ENCODE results near the gene PITRM1. TPM values are rescaled to one million over a fixed set of nuclear protein-coding genes. Genes with fewer than 3 reads are reported as not detected.

Gene PITRM1
- total and polyA plus RNA-seq, 2 experiments from 2014 or later, result 44.1 to 45.9 TPM

DNA sequence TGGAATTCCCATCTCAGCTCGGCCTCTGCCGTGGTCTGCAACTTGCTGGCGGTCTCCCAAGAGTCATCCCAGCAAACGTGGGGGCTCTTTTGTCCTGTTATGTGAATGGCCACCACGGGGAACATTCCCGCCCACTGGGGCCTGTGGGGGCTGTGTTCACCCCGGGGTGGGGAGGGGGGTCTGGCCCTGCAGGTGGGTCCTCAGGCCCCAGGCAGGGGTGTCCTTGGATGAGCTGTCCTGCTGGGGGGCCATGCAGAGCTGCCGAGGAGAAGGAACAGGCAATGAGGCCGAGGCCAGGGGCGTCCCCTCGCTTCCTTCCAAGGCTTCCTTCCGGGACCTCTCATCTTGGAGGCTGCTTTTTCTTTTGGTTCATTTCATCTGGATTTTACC, 24.4 kb upstream of the PITRM1 start:
- H3K4me3 ChIP-seq, result no peak overlapping the region
- H3K4me1 ChIP-seq (ENCODE audit: insufficient read depth), result peaks cover 3% of the 10 kb centered on the region
- H3K27ac ChIP-seq, result no peak overlapping the region
- WGBS (ENCODE audit: low lambda C conversion rate, missing lambda C conversion rate), result 76% methylated on average over 10 of the region's 12 CpGs
- H3K9me2 ChIP-seq (replicated peaks; ENCODE audit: insufficient read depth), result no peaks in the 10 kb centered on the region
- no peak overlapping the region for H2AFZ ChIP-seq
- no peak for DNase-seq (ENCODE audit: low spot score)
- H3K4me2 ChIP-seq, result peak overlapping the region; percentile 76
- H3K9me3 ChIP-seq (ENCODE audit: low read depth), result no peaks in the 10 kb centered on the region
- no peaks in the 10 kb centered on the region for H3K36me3 ChIP-seq (replicated peaks; ENCODE audit: insufficient read depth, low read depth)
- peaks cover 5% of the 10 kb centered on the region for H3K27me3 ChIP-seq
- H4K20me1 ChIP-seq (ENCODE audit: insufficient read depth, poor library complexity, severe bottlenecking), result no peaks in the 10 kb centered on the region
- TF ChIP-seq EZH2 (IDR thresholded peaks at IDR 0.05; ENCODE audit: borderline replicate concordance) (no peak), EZH2phosphoT487 (IDR thresholded peaks at IDR 0.05; ENCODE audit: low read depth, severe bottlenecking, unreplicated experiment) (no peak)
- TF ChIP-seq, protein P1, sequence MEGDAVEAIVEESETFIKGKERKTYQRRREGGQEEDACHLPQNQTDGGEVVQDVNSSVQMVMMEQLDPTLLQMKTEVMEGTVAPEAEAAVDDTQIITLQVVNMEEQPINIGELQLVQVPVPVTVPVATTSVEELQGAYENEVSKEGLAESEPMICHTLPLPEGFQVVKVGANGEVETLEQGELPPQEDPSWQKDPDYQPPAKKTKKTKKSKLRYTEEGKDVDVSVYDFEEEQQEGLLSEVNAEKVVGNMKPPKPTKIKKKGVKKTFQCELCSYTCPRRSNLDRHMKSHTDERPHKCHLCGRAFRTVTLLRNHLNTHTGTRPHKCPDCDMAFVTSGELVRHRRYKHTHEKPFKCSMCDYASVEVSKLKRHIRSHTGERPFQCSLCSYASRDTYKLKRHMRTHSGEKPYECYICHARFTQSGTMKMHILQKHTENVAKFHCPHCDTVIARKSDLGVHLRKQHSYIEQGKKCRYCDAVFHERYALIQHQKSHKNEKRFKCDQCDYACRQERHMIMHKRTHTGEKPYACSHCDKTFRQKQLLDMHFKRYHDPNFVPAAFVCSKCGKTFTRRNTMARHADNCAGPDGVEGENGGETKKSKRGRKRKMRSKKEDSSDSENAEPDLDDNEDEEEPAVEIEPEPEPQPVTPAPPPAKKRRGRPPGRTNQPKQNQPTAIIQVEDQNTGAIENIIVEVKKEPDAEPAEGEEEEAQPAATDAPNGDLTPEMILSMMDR (IDR thresholded peaks at IDR 0.05; ENCODE audit: poor library complexity), result no peak
- no peaks in the 10 kb centered on the region for H3K79me2 ChIP-seq

- H3K4me2 ChIP-seq, result no peak overlapping the region
- H3K9me2 ChIP-seq (replicated peaks; ENCODE audit: insufficient read depth), result no peaks in the 10 kb centered on the region
- H3K4me3 ChIP-seq, result no peak overlapping the region
- TF ChIP-seq, protein P1 (IDR thresholded peaks at IDR 0.05; ENCODE audit: poor library complexity), result no peak
- TF ChIP-seq EZH2 (IDR thresholded peaks at IDR 0.05; ENCODE audit: borderline replicate concordance) (no peak), EZH2phosphoT487 (IDR thresholded peaks at IDR 0.05; ENCODE audit: low read depth, severe bottlenecking, unreplicated experiment) (no peak)
- peaks cover 3% of the 10 kb centered on the region for H3K4me1 ChIP-seq (ENCODE audit: insufficient read depth)
- no peaks in the 10 kb centered on the region for H3K9me3 ChIP-seq (ENCODE audit: low read depth)
- no peak for DNase-seq (ENCODE audit: low spot score)
- H3K27me3 ChIP-seq, result peaks cover 5% of the 10 kb centered on the region
- no peak overlapping the region for H2AFZ ChIP-seq
- H3K36me3 ChIP-seq (replicated peaks; ENCODE audit: insufficient read depth, low read depth), result no peaks in the 10 kb centered on the region
- no peaks in the 10 kb centered on the region for H4K20me1 ChIP-seq (ENCODE audit: insufficient read depth, poor library complexity, severe bottlenecking)
- WGBS (ENCODE audit: low lambda C conversion rate, missing lambda C conversion rate), result 93% methylated on average over 10 of the region's 10 CpGs
- no peak overlapping the region for H3K27ac ChIP-seq
- H3K79me2 ChIP-seq, result no peaks in the 10 kb centered on the region
These were observed 23.9 kb upstream of the PITRM1 start for GRCh38 chr10:3196482-3196881.

- 95% methylated on average over 9 of the region's 9 CpGs for WGBS (ENCODE audit: low lambda C conversion rate, missing lambda C conversion rate)
- no peaks in the 10 kb centered on the region for H3K9me3 ChIP-seq (ENCODE audit: low read depth)
- H4K20me1 ChIP-seq (ENCODE audit: insufficient read depth, poor library complexity, severe bottlenecking), result no peaks in the 10 kb centered on the region
- peaks cover 5% of the 10 kb centered on the region for H3K27me3 ChIP-seq
- H3K9me2 ChIP-seq (replicated peaks; ENCODE audit: insufficient read depth), result no peaks in the 10 kb centered on the region
- no peak for DNase-seq (ENCODE audit: low spot score)
- peaks cover 3% of the 10 kb centered on the region for H3K4me1 ChIP-seq (ENCODE audit: insufficient read depth)
- H3K36me3 ChIP-seq (replicated peaks; ENCODE audit: insufficient read depth, low read depth), result no peaks in the 10 kb centered on the region
- H2AFZ ChIP-seq, result no peak overlapping the region
- H3K27ac ChIP-seq, result no peak overlapping the region
- TF ChIP-seq EZH2 (IDR thresholded peaks at IDR 0.05; ENCODE audit: borderline replicate concordance) (no peak), EZH2phosphoT487 (IDR thresholded peaks at IDR 0.05; ENCODE audit: low read depth, severe bottlenecking, unreplicated experiment) (no peak)
- TF ChIP-seq, protein P1 (IDR thresholded peaks at IDR 0.05; ENCODE audit: poor library complexity), result no peak
- no peak overlapping the region for H3K4me3 ChIP-seq
- no peaks in the 10 kb centered on the region for H3K79me2 ChIP-seq
- no peak overlapping the region for H3K4me2 ChIP-seq
These were observed 23.1 kb upstream of the PITRM1 start for GRCh38 chr10:3195726-3196125.

DNA sequence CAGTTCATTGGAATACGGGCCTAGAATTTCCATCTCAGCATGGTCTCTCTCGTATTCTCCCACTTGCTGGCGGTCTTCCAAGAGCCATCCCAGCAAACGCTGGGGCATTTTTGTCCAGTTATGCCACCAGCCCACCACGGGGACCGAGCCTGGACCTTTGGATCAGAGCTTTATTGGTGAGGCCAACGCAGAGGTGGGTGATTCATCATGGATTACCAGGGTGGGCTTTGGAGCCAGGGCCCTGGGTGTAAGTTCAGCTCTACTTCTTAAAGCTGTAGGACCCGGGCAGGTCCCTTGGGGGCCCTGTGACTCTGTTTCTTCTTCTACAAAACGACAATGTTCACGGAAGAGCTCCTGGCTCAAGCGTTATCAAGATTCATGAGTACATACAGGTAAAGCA, 22.7 kb upstream of the PITRM1 start:
- no peaks in the 10 kb centered on the region for H4K20me1 ChIP-seq (ENCODE audit: insufficient read depth, poor library complexity, severe bottlenecking)
- H3K79me2 ChIP-seq, result no peaks in the 10 kb centered on the region
- peaks cover 3% of the 10 kb centered on the region for H3K4me1 ChIP-seq (ENCODE audit: insufficient read depth)
- no peak overlapping the region for H2AFZ ChIP-seq
- H3K4me2 ChIP-seq, result no peak overlapping the region
- no peaks in the 10 kb centered on the region for H3K9me2 ChIP-seq (replicated peaks; ENCODE audit: insufficient read depth)
- peaks cover 5% of the 10 kb centered on the region for H3K27me3 ChIP-seq
- no peaks in the 10 kb centered on the region for H3K9me3 ChIP-seq (ENCODE audit: low read depth)
- no peak overlapping the region for H3K4me3 ChIP-seq
- H3K36me3 ChIP-seq (replicated peaks; ENCODE audit: insufficient read depth, low read depth), result no peaks in the 10 kb centered on the region
- no peak overlapping the region for H3K27ac ChIP-seq
- TF ChIP-seq EZH2 (IDR thresholded peaks at IDR 0.05; ENCODE audit: borderline replicate concordance), result no peak
- TF ChIP-seq, protein P1 (IDR thresholded peaks at IDR 0.05; ENCODE audit: poor library complexity), result no peak
- TF ChIP-seq EZH2phosphoT487 (IDR thresholded peaks at IDR 0.05; ENCODE audit: low read depth, severe bottlenecking, unreplicated experiment), result no peak
- 89% methylated on average over 11 of the region's 11 CpGs for WGBS (ENCODE audit: low lambda C conversion rate, missing lambda C conversion rate)
- no peak for DNase-seq (ENCODE audit: low spot score)

Data from hepatocyte (in vitro differentiated cells).